Mucosa of descending colon (tissue), 3 donors: ENCODE measurements around the gene MAML2. TPM values are rescaled to one million over a fixed set of nuclear protein-coding genes. Genes with fewer than 3 reads are reported as not detected.

Experiments
- ATAC-seq: fragments of 200-7000 bp; cut with Tn5 transposase; one replicate; pipeline ENCODE4 v1.9.1; 2020; ENCODE audit warnings: mild to moderate bottlenecking, moderate library complexity
- DNase-seq, 3 donors: peaks; one replicate each; pipeline ENCODE4 v3.0.0-alpha.2; 2020
- H3K36me3 ChIP-seq: fragments of 200-600 bp; one replicate; pipeline ENCODE4 v1.8.0; 2021; ENCODE audit warnings: low read depth, mild to moderate bottlenecking
- H3K4me1 ChIP-seq: fragments of 200-600 bp; one replicate; pipeline ENCODE4 v1.8.0; 2021; ENCODE audit warnings: low read depth, mild to moderate bottlenecking
- H3K4me3 ChIP-seq: fragments of 200-600 bp; one replicate; pipeline ENCODE4 v1.8.0; 2021; ENCODE audit warnings: mild to moderate bottlenecking
- H3K9me3 ChIP-seq: fragments of 200-600 bp; one replicate; pipeline ENCODE4 v1.8.0; 2021; ENCODE audit warnings: mild to moderate bottlenecking
- intact Hi-C, 2 donors: fragments of 100-400 bp; cut with DNase I in 1 of 2; cut with micrococcal nuclease in 1 of 2; formaldehyde crosslinking; loops; one replicate each; pipeline versions ENCODE4 v1.11.0 to v1.11.1; 2022; cut with DNase I, micrococcal nuclease
- total RNA-seq, 3 donors: library from RNA; stranded (reverse); fragmentation: NEBNext Ultra II Directional in 2 of 3; extraction: Animal tissue kit (Norgen Biotek cat#: 25700) in 2 of 3; gene quantifications; one replicate each; pipeline versions ENCODE4 v1.2.1 to v1.2.4, GENCODE V29; 2021 to 2023
- TF ChIP-seq, protein P1 (sequence below): fragments of 200-600 bp; IDR thresholded peaks from one replicate; pipeline ENCODE4 v1.8.0; 2022; ENCODE audit warnings: antibody characterized with exemption, mild to moderate bottlenecking
- donor health status: DM: no; HTN: no; CAD: no; lungs with moderate emphysema.
- donor health status: DM: no; HTN: no; CAD: no.
- donor health status: DM: no; HTN: yes; CAD: no.

Gene MAML2
- total RNA-seq, 3 donors from 2014 or later: 15.2 to 26.4 (median 15.8) TPM

DNA sequence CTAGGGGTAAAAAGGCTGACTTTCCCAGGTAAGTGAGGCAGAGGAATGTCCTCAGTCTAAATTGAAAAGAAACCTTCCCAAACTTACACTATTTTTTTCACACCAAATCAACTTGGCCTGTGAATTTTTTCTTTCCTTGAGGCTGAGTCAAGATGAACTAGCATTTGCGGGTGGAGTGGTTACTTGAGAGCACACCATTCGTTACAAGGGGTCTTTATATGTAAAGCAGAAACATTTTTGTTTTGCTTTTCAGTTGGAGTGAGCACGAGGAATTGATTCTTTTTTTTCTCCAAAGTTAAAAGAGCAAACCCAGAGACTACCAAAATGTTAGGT is 36.4 kb downstream of the MAML2 start:
- Histone ChIP-seq H3K4me3 (no peak overlapping the region), H3K9me3 (no peaks in the 10 kb centered on the region), H3K36me3 (no peaks in the 10 kb centered on the region), H3K4me1 (peaks cover 64% of the 10 kb centered on the region)
- TF ChIP-seq, protein P1, sequence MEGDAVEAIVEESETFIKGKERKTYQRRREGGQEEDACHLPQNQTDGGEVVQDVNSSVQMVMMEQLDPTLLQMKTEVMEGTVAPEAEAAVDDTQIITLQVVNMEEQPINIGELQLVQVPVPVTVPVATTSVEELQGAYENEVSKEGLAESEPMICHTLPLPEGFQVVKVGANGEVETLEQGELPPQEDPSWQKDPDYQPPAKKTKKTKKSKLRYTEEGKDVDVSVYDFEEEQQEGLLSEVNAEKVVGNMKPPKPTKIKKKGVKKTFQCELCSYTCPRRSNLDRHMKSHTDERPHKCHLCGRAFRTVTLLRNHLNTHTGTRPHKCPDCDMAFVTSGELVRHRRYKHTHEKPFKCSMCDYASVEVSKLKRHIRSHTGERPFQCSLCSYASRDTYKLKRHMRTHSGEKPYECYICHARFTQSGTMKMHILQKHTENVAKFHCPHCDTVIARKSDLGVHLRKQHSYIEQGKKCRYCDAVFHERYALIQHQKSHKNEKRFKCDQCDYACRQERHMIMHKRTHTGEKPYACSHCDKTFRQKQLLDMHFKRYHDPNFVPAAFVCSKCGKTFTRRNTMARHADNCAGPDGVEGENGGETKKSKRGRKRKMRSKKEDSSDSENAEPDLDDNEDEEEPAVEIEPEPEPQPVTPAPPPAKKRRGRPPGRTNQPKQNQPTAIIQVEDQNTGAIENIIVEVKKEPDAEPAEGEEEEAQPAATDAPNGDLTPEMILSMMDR: no peak
- DNase-seq (no peak), ATAC-seq (no peak)
- intact Hi-C loops: loop anchor here in 1 of 2 donors (5.0 kb wide), 1 partner anchor 36 kb away; the partner anchor contains the start of gene MAML2

DNA sequence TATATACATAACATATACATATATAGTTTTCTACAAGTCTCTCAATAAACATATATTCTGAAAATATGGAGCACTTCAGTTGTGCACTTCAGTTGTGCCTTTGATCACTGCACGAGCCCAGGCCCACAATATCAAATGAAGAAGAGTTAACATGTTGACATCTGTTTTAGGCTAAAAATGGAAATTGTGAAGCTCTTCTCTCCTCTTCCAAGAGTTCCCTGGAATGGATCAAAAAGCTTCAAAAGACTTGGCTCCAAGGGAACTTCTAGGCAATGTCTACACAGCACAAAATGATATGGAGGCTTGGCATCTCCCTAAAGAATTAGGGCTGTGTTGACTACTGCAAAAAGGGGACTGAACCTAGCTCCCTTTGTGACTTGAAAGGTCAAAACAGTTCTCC is 36.9 kb downstream of the MAML2 start:
- intact Hi-C loops: loop anchor here in 1 of 2 donors (5.0 kb wide), 1 partner anchor 36 kb away; the partner anchor contains the start of gene MAML2
- ATAC-seq (no peak), DNase-seq (no peak)
- H3K4me1 ChIP-seq: peaks cover 60% of the 10 kb centered on the region
- TF ChIP-seq, protein P1: no peak
- no peaks in the 10 kb centered on the region for H3K36me3 ChIP-seq
- H3K9me3 ChIP-seq: no peaks in the 10 kb centered on the region
- H3K4me3 ChIP-seq: no peak overlapping the region

DNA sequence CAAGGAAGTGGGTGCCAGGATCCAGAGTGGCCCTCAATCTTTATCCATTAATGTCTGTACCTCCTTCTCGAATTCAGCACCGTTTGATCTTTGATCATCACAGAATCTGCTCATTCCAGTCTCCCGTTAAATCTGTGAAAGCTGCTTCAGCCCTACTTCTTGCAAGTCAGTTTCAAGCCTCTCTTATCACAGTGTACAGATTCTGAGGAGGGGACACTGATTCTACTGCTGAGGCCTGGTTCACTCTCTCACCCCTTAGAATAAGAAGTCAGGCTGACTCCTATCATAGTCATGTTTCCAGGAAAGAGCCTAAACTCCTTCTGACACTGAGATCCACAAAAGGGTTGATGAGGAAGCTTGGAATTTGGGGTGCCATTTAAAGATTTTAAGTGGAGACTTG is 39.0 kb downstream of the MAML2 start:
- DNase-seq (no peak), ATAC-seq (no peak)
- TF ChIP-seq, protein P1: no peak
- intact Hi-C loops: no loop called here
- Histone ChIP-seq H3K36me3 (no peaks in the 10 kb centered on the region), H3K4me3 (no peak overlapping the region), H3K9me3 (no peaks in the 10 kb centered on the region), H3K4me1 (peaks cover 59% of the 10 kb centered on the region)

DNA sequence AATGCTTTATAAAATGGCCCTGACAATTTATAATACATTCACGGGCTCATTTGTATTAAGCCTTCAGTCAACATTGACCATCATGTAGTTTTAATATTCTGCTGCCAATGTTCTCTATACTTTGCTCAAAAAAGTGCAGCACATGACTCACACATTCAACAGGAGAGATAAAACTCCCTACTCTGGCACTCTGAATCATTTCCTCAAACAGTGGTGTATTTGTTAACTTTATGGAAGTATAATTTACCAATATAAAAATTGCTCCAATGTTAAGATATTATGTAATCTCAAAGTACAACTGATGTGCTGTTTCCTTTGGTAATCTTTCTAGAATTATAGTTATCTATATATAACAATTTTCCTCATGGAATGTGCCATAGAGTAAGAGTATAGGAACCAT is 39.9 kb downstream of the MAML2 start:
- DNase-seq (no peak), ATAC-seq (peak; percentile 64)
- Histone ChIP-seq H3K9me3 (no peaks in the 10 kb centered on the region), H3K4me3 (no peak overlapping the region), H3K36me3 (no peaks in the 10 kb centered on the region), H3K4me1 (peaks cover 56% of the 10 kb centered on the region)
- TF ChIP-seq, protein P1: no peak
- intact Hi-C loops: no loop called here

DNA sequence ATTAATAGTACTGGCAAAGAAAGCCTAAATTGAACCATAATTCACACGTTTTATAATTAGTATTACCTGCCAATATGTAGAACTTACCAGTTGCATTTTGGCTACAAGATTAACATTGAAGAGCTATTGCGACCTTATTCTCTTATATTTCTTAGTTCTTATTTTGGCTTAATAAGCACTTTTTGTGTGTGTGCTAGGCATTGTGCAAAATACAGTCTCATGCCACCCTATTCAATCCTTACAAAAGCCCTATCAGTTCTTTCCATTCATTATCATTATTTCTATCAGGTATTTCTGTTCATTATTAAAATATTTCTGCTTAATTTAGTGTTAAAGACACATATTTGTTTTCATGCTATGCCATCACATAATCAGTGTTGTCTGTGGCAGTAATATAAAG is 41.2 kb downstream of the MAML2 start:
- Histone ChIP-seq H3K36me3 (no peaks in the 10 kb centered on the region), H3K9me3 (no peaks in the 10 kb centered on the region), H3K4me1 (peaks cover 50% of the 10 kb centered on the region), H3K4me3 (no peak overlapping the region)
- no peak for ATAC-seq
- intact Hi-C loops: no loop called here
- TF ChIP-seq, protein P1: no peak
- no peak for DNase-seq
